Hepatocyte (in vitro differentiated cells): ENCODE measurements around the gene MAGI2. TPM values are rescaled to one million over a fixed set of nuclear protein-coding genes. Genes with fewer than 3 reads are reported as not detected.

Source experiments
- DNase-seq: peaks from one replicate; pipeline ENCODE4 v3.0.0-alpha.2; 2016; ENCODE audit warnings: low spot score
- H2AFZ ChIP-seq: fragments of 200-600 bp; sonication (generic); 2 replicates; pipeline ENCODE4 v1.6.0; 2016; ENCODE audit warnings: antibody characterized with exemption, mild to moderate bottlenecking
- H3K27ac ChIP-seq: fragments of 200-600 bp; sonication (generic); 2 replicates; pipeline ENCODE4 v1.5.1; 2016; ENCODE audit warnings: mild to moderate bottlenecking
- H3K27me3 ChIP-seq: fragments of 200-600 bp; sonication (generic); 2 replicates; pipeline ENCODE4 v1.6.1; 2016
- H3K36me3 ChIP-seq: fragments of 200-600 bp; sonication (generic); replicated peaks from 2 replicates; pipeline ENCODE4 v1.5.1; 2016; ENCODE audit warnings: low read depth; ENCODE audit not compliant: insufficient read depth
- H3K4me1 ChIP-seq: fragments of 200-600 bp; sonication (generic); 2 replicates; pipeline ENCODE4 v1.5.1; 2016; ENCODE audit warnings: mild to moderate bottlenecking, moderate library complexity; ENCODE audit not compliant: insufficient read depth
- H3K4me2 ChIP-seq: fragments of 200-600 bp; sonication (generic); 2 replicates; pipeline ENCODE4 v1.6.0; 2016
- H3K4me3 ChIP-seq: fragments of 200-600 bp; sonication (generic); 2 replicates; pipeline ENCODE4 v1.5.1; 2016; ENCODE audit warnings: mild to moderate bottlenecking
- H3K79me2 ChIP-seq: fragments of 200-600 bp; sonication (generic); 2 replicates; pipeline ENCODE4 v1.6.0; 2017; ENCODE audit warnings: mild to moderate bottlenecking
- H3K9me2 ChIP-seq: fragments of 200-600 bp; sonication (generic); replicated peaks from 2 replicates; pipeline ENCODE4 v1.6.0; 2017; ENCODE audit warnings: mild to moderate bottlenecking; ENCODE audit not compliant: insufficient read depth
- H3K9me3 ChIP-seq: fragments of 200-600 bp; sonication (generic); 2 replicates; pipeline ENCODE4 v1.5.1; 2016; ENCODE audit warnings: low read depth, mild to moderate bottlenecking
- H4K20me1 ChIP-seq: fragments of 200-600 bp; sonication (generic); 2 replicates; pipeline ENCODE4 v1.6.0; 2016; ENCODE audit warnings: mild to moderate bottlenecking; ENCODE audit not compliant: insufficient read depth, poor library complexity, severe bottlenecking
- EZH2 ChIP-seq: fragments of 200-600 bp; sonication (generic); IDR thresholded peaks from 2 replicates; pipeline ENCODE4 v1.6.1; 2016; ENCODE audit warnings: antibody characterized with exemption, mild to moderate bottlenecking, borderline replicate concordance
- EZH2phosphoT487 ChIP-seq: fragments of 200-600 bp; sonication (generic); IDR thresholded peaks from one replicate; pipeline ENCODE4 v1.6.1; 2018; ENCODE audit warnings: antibody characterized with exemption, mild to moderate bottlenecking, low read depth, moderate library complexity; ENCODE audit not compliant: unreplicated experiment, severe bottlenecking
- WGBS: methylation state at CpG from one replicate; pipeline ENCODE4 v1.1.6; 2016; ENCODE audit warnings: low lambda C conversion rate; ENCODE audit errors: missing lambda C conversion rate; 5-methylcytosine and 5-hydroxymethylcytosine counted together
- polyA plus RNA-seq: library from polyadenylated mRNA; unstranded; fragments of >200 nt; fragmentation: Nextera tagmentation; extraction: Ambion mirVana; gene quantifications from 2 replicates; pipeline ENCODE4 v1.2.1, GENCODE V29; 2016
- total RNA-seq: library from RNA; depleted of rRNA; stranded (reverse); fragments of >200 nt; gene quantifications from 2 replicates; pipeline ENCODE4 v1.2.3, GENCODE V29; 2014
- TF ChIP-seq, protein P1 (sequence below): fragments of 200-600 bp; sonication (generic); IDR thresholded peaks from 2 replicates; pipeline ENCODE4 v1.5.1; 2016; ENCODE audit warnings: antibody characterized with exemption, mild to moderate bottlenecking; ENCODE audit not compliant: poor library complexity

MAGI2 gene
- total and polyA plus RNA-seq, 2 experiments from 2014 or later, result 3.1 to 6.7 TPM

GRCh38 chr7:78398081-78398480 is 1055.4 kb downstream of the MAGI2 start:
- no peak overlapping the region for H3K4me3 ChIP-seq
- TF ChIP-seq, protein P1, sequence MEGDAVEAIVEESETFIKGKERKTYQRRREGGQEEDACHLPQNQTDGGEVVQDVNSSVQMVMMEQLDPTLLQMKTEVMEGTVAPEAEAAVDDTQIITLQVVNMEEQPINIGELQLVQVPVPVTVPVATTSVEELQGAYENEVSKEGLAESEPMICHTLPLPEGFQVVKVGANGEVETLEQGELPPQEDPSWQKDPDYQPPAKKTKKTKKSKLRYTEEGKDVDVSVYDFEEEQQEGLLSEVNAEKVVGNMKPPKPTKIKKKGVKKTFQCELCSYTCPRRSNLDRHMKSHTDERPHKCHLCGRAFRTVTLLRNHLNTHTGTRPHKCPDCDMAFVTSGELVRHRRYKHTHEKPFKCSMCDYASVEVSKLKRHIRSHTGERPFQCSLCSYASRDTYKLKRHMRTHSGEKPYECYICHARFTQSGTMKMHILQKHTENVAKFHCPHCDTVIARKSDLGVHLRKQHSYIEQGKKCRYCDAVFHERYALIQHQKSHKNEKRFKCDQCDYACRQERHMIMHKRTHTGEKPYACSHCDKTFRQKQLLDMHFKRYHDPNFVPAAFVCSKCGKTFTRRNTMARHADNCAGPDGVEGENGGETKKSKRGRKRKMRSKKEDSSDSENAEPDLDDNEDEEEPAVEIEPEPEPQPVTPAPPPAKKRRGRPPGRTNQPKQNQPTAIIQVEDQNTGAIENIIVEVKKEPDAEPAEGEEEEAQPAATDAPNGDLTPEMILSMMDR, result no peak
- TF ChIP-seq EZH2 (no peak), EZH2phosphoT487 (no peak)
- no peaks in the 10 kb centered on the region for H3K27me3 ChIP-seq
- WGBS, result 83% methylated on average over 5 of the region's 5 CpGs
- peaks cover 3% of the 10 kb centered on the region for H3K36me3 ChIP-seq
- no peak overlapping the region for H3K27ac ChIP-seq
- H3K9me3 ChIP-seq, result no peaks in the 10 kb centered on the region
- no peak overlapping the region for H2AFZ ChIP-seq
- H3K9me2 ChIP-seq, result no peaks in the 10 kb centered on the region
- no peaks in the 10 kb centered on the region for H3K79me2 ChIP-seq
- no peak for DNase-seq
- H4K20me1 ChIP-seq, result no peaks in the 10 kb centered on the region
- H3K4me2 ChIP-seq, result no peak overlapping the region
- H3K4me1 ChIP-seq, result no peaks in the 10 kb centered on the region

DNA sequence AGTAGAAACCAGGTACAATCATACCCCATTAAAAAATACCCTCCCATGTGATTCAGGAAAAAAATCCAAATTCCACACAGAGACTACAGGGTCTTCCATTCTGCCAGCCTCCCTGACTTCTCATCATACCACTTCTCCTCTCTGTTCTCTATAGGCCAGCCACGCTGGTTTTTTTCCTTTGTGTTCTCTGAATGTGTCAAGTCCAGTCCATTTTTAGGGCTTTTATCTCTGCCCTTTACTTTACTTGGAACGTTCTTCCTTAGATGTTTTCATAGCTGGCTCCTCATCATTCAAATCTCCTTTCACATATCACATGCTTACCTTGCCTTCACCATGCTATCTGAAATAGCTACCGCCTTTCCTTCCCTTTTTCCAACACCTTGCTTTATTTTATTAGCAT is 1057.3 kb downstream of the MAGI2 start:
- H3K9me2 ChIP-seq, result no peaks in the 10 kb centered on the region
- no peak overlapping the region for H2AFZ ChIP-seq
- WGBS, result 77% methylated on average over 3 of the region's 3 CpGs
- no peaks in the 10 kb centered on the region for H3K4me1 ChIP-seq
- no peaks in the 10 kb centered on the region for H3K27me3 ChIP-seq
- no peak overlapping the region for H3K4me2 ChIP-seq
- DNase-seq, result no peak
- no peaks in the 10 kb centered on the region for H3K9me3 ChIP-seq
- H3K27ac ChIP-seq, result no peak overlapping the region
- no peak overlapping the region for H3K4me3 ChIP-seq
- TF ChIP-seq, protein P1, result no peak
- no peak for TF ChIP-seq EZH2phosphoT487
- TF ChIP-seq EZH2, result no peak
- H3K79me2 ChIP-seq, result no peaks in the 10 kb centered on the region
- H3K36me3 ChIP-seq, result peaks cover 3% of the 10 kb centered on the region
- no peaks in the 10 kb centered on the region for H4K20me1 ChIP-seq

GRCh38 chr7:78395298-78396036 is 1058.0 kb downstream of the MAGI2 start:
- Histone ChIP-seq H3K9me3 (no peaks in the 10 kb centered on the region), H3K36me3 (peaks cover 3% of the 10 kb centered on the region), H3K27ac (no peak overlapping the region), H3K27me3 (no peaks in the 10 kb centered on the region), H3K4me2 (no peak overlapping the region), H3K4me3 (no peak overlapping the region), H3K4me1 (no peaks in the 10 kb centered on the region), H3K79me2 (no peaks in the 10 kb centered on the region), H3K9me2 (no peaks in the 10 kb centered on the region), H2AFZ (no peak overlapping the region), H4K20me1 (no peaks in the 10 kb centered on the region)
- TF ChIP-seq EZH2phosphoT487, result no peak
- TF ChIP-seq EZH2, result no peak
- TF ChIP-seq, protein P1, result no peak
- 81% methylated on average over 2 of the region's 2 CpGs for WGBS
- no peak for DNase-seq
